Gastrocnemius medialis (tissue), 4 donors: ENCODE results near the gene ZNF213. TPM values are rescaled to one million over a fixed set of nuclear protein-coding genes. Genes with fewer than 3 reads are reported as not detected.

ENCODE experiments used
- ATAC-seq, 2 donors: fragments of 150-250 bp; one replicate each; pipeline ENCODE4 v1.9.1; 2016
- DNase-seq, 2 donors: peaks; one replicate each; pipeline ENCODE4 v3.0.0-alpha.2; 2019
- H3K27ac ChIP-seq, 4 donors: fragments of 200-600 bp; sonication (generic); 1 replicate in 1 of 4; 2 replicates in 3 of 4; pipeline ENCODE4 v1.5.1; 2016 to 2018; ENCODE audit warnings: mild to moderate bottlenecking in 2 of 4, moderate library complexity in 1 of 4
- H3K27me3 ChIP-seq, 3 donors: fragments of 200-600 bp; sonication (generic) in 2 of 3; 1 replicate in 1 of 3; 2 replicates in 2 of 3; pipeline versions ENCODE4 v1.5.1 to v1.6.0; 2016 to 2019; ENCODE audit warnings: mild to moderate bottlenecking in 1 of 3, moderate library complexity in 1 of 3
- H3K36me3 ChIP-seq, 2 donors: fragments of 200-600 bp; sonication (generic) in 1 of 2; one replicate each; pipeline ENCODE4 v1.5.1; 2017 to 2018
- H3K4me1 ChIP-seq, 2 donors: fragments of 200-600 bp; sonication (generic) in 1 of 2; one replicate each; pipeline ENCODE4 v1.5.1; 2016 to 2017; ENCODE audit warnings: mild to moderate bottlenecking in 2 of 2
- H3K4me3 ChIP-seq, 4 donors: fragments of 200-600 bp; sonication (generic) in 3 of 4; 1 replicate in 1 of 4; 2 replicates in 3 of 4; pipeline ENCODE4 v1.5.1; 2016 to 2019; ENCODE audit warnings: mild to moderate bottlenecking in 2 of 4
- H3K9me3 ChIP-seq, 3 donors: fragments of 200-600 bp; sonication (generic) in 2 of 3; 1 replicate in 1 of 3; 2 replicates in 2 of 3; pipeline ENCODE4 v1.5.1; 2016 to 2019
- CTCF ChIP-seq, 5 experiments: fragments of 450-650 bp in 3 of 5; fragments of 200-600 bp in 2 of 5; sonication (generic) in 2 of 5; IDR thresholded peaks in 4 of 5; conservative IDR thresholded peaks in 1 of 5; 1 replicate in 4 of 5; 2 replicates in 1 of 5; pipeline ENCODE4 v1.5.1; 2016 to 2019; ENCODE audit warnings: antibody characterized with exemption in 5 of 5, mild to moderate bottlenecking in 3 of 5, moderate library complexity in 3 of 5
- POLR2A ChIP-seq, 2 donors: fragments of 450-650 bp; IDR thresholded peaks; one replicate each; pipeline ENCODE4 v1.6.1; 2017; ENCODE audit warnings: antibody characterized with exemption in 2 of 2, mild to moderate bottlenecking in 2 of 2, moderate library complexity in 2 of 2
- in situ Hi-C, 4 donors: fragments of 200-750 bp; cut with MboI; loops; one replicate each; pipeline versions ENCODE4 v1.15.0 to v1.8.0; 2017; ENCODE audit warnings: low sequenced_read_pairs in 4 of 4
- intact Hi-C: fragments of 100-400 bp; cut with DNase I; formaldehyde crosslinking; loops from one replicate; pipeline ENCODE4 v1.15.1; 2023; ENCODE audit warnings: low total_unique reads
- total RNA-seq, 4 donors: library from RNA; depleted of rRNA; stranded (reverse); fragments of >200 nt; gene quantifications; one replicate each; pipeline versions ENCODE4 v1.1.0 to v1.2.3, GENCODE V29; 2016

The ZNF213 gene
- total RNA-seq, 4 donors from 2014 or later, result 8.9 to 18.6 (median 14.5) TPM

DNA sequence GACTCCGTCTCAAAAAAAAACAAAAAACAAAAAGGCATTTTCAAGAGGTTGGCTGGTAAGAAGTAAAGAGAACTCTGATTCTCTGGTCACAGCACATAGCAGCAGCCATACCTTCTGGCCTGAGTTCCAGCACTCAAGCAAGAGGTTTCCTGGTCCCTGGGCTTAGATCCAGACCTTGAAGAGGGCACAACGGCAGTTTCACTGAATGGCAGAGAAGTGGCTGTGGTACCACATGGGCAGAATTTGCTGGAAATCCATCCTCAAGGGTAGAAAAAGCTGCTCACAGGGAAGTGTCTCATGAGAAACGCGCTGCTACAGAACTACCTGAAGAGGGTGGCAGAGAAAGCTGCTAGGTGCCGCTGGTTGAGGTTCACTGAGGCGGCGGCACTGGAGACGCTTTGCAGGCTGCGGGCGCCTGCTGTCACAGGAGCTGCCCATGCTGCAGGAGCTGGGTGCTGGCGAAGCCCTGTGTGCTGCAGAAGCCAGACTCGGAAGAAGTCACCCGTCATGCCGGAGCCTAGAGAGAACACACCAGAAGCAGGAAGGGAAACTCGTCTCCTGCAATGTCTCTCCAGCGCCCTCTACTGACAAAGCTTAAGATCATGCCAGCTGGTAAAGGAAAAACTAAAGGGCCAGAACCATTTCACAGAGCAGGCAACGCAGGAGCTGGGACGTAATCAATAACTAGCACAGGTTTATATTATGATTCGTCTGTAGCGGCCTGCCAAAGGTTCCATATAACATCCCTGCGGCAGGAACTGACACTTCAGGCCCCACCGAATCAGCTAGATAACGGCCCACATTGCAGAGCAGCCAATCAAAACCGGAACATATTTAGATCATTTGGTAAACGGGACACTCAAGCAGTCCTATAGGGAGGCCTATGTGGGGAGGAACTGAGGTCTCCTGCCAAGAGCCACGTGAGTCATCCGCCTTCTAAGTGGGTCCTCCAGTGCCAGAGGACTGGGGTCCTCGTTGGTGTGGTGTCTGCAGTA lies 5.4 kb upstream of the ZNF213 start:
- Histone ChIP-seq H3K27ac (peak overlapping the region; percentile 54 to 74 (median 69)), H3K4me3 (peak overlapping the region; percentile 44 to 53 (median 47)), H3K36me3 (no peaks in the 10 kb centered on the region), H3K4me1 (peaks cover 32 to 46% of the 10 kb centered on the region in 2 donors), H3K27me3 (no peaks in the 10 kb centered on the region), H3K9me3 (no peaks in the 10 kb centered on the region)
- peak; percentile 60 to 79 for DNase-seq
- in situ Hi-C loops (loop anchor here in 3 of 4 donors (5.0 to 10.0 kb wide), 2 partner anchors 65 to 67 kb away; partner anchors contain the start of gene IL32 (in 2 of the 3)), intact Hi-C loops (loop anchor here (1.0 kb wide), 2 partner anchors 37 to 70 kb away; no protein-coding TSS in a partner anchor)
- ATAC-seq, result peak; percentile 87 to 89
- TF ChIP-seq POLR2A (IDR thresholded peaks at IDR 0.05) (no peak), CTCF (IDR thresholded peaks at IDR 0.05 in 4 of 5, conservative IDR thresholded peaks at IDR 0.05 in 1 of 5) (peak; percentile 85 to 96 (median 88))

DNA sequence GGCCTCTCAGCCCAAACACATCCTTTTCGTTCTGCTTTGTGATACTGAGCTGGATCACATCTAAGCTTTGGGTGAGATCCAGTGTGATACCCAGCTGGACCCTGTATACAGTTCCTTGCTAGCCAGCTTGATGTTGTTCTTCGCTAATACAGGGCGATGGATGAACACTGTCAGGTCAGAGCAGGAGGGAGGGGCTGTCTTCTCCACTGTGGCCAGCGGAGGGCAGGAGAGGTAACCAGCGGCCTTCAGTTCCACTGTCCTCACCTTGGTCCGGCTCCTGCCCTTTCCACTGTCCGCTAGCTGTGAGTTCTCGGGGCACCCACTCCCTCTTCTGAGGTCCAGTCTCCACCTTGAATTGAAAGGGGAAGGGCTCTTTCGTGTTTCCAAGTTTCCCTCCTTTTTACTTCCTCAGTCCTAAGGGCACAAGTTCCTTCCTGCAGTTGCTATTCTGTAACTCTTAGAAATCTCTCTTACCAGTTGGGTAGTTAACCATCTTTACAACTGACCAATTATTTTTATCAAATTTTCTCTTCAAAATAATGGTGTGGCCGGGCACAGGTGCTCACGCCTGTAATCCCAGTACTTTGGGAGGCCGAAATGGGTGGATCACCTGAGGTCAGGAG lies 3.0 kb upstream of the ZNF213 start:
- H3K36me3 ChIP-seq, result no peaks in the 10 kb centered on the region
- H3K4me3 ChIP-seq, result no peak overlapping the region
- no peaks in the 10 kb centered on the region for H3K27me3 ChIP-seq
- intact Hi-C loops (no loop called here), in situ Hi-C loops (no loop called here)
- H3K9me3 ChIP-seq, result no peaks in the 10 kb centered on the region
- ATAC-seq (no peak), DNase-seq (no peak)
- peak overlapping the region in 1 of 4 donors; percentile 6 for H3K27ac ChIP-seq
- TF ChIP-seq CTCF (IDR thresholded peaks at IDR 0.05 in 4 of 5, conservative IDR thresholded peaks at IDR 0.05 in 1 of 5), result peak; percentile 12 to 57 (median 38)
- TF ChIP-seq POLR2A (IDR thresholded peaks at IDR 0.05), result no peak
- peaks cover 38 to 44% of the 10 kb centered on the region in 2 donors for H3K4me1 ChIP-seq

GRCh38 chr16:3133844-3134243 lies 985 bp upstream of the ZNF213 start:
- H3K36me3 ChIP-seq, result peaks cover 0 to 13% of the 10 kb centered on the region in 2 donors
- TF ChIP-seq POLR2A (IDR thresholded peaks at IDR 0.05) (no peak), CTCF (IDR thresholded peaks at IDR 0.05 in 4 of 5, conservative IDR thresholded peaks at IDR 0.05 in 1 of 5) (no peak)
- peak overlapping the region; percentile 87 to 96 (median 93) for H3K27ac ChIP-seq
- intact Hi-C loops, result loop anchor here (1.0 kb wide), 3 partner anchors 16 to 47 kb away; no protein-coding TSS in a partner anchor
- in situ Hi-C loops, result no loop called here
- H3K9me3 ChIP-seq, result no peaks in the 10 kb centered on the region
- no peak for DNase-seq
- no peaks in the 10 kb centered on the region for H3K27me3 ChIP-seq
- peak overlapping the region; percentile 76 to 95 (median 88) for H3K4me3 ChIP-seq
- no peak for ATAC-seq
- H3K4me1 ChIP-seq, result peaks cover 35 to 51% of the 10 kb centered on the region in 2 donors

DNA sequence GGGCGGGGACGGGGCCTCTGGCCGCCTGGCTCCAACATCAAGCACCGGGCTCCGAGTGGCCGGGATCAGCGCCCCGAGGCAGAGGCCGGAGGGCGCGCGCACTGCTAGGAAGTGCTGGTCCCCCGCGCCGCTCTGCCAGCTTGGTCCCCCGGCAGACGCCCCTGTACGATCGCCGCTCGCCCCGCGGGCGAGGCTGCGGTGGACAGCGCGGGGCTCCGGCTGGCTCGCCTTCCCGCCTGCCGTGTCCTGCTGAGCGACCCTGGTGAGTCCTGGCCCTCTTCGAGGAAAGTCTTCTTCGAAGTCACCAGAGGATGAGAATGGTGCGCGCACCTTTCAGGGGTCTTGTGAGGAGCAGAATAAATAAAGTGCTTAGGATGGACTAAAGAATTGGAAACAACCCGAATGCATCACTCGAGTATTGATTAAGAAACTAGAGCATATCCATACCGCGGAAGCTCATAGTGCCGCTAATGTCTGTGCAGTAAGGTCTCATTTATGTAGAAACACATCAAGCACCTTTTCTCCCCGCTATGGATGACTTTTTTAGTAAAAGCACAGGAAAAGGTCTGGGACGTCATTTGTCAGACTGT lies 392 bp downstream of the ZNF213 start:
- Histone ChIP-seq H3K4me3 (peak overlapping the region; percentile 76 to 99 (median 88)), H3K4me1 (peaks cover 24 to 49% of the 10 kb centered on the region in 2 donors), H3K9me3 (no peaks in the 10 kb centered on the region), H3K27me3 (no peaks in the 10 kb centered on the region), H3K27ac (peak overlapping the region; percentile 87 to 96 (median 93)), H3K36me3 (peaks cover 0 to 14% of the 10 kb centered on the region in 2 donors)
- intact Hi-C loops, result no loop called here
- in situ Hi-C loops, result no loop called here
- ATAC-seq (peak in 1 of 2 donors; percentile 8), DNase-seq (no peak)
- TF ChIP-seq CTCF (IDR thresholded peaks at IDR 0.05 in 4 of 5, conservative IDR thresholded peaks at IDR 0.05 in 1 of 5) (no peak), POLR2A (IDR thresholded peaks at IDR 0.05) (no peak)
